ENCODE data around the gene LPP. TPM values are rescaled to one million over a fixed set of nuclear protein-coding genes. Genes with fewer than 3 reads are reported as not detected.

The LPP gene
- total RNA-seq, 1 experiment from 2014 or later: 54.0 TPM

- Histone ChIP-seq H3K27me3 (ENCODE audit: insufficient read depth, low read length) (no peaks in the 10 kb centered on the region), H3K4me2 (ENCODE audit: low read length) (no peak overlapping the region), H3K79me2 (ENCODE audit: insufficient read depth, low read length) (no peaks in the 10 kb centered on the region), H3K27ac (ENCODE audit: low read depth, low read length) (no peak overlapping the region), H3K9me2 (ENCODE audit: insufficient read depth) (0 out of 2 replicates have a peak, but pooled peaks cover 5% of the 10 kb centered on the region), H3K4me1 (ENCODE audit: control insufficient read depth in 1 of 2, insufficient read depth in 2 of 2, low read length in 2 of 2) (no peaks in the 10 kb centered on the region), H3K36me3 (ENCODE audit: control insufficient read depth in 1 of 2, insufficient read depth in 2 of 2, low read length in 2 of 2) (no peaks in the 10 kb centered on the region), H3K9ac (ENCODE audit: low read length) (no peak overlapping the region), H3K4me3 (replicated peaks in 1 of 2; ENCODE audit: low read depth in 1 of 2, low read length in 2 of 2) (no peak overlapping the region), H3K9me3 (ENCODE audit: control insufficient read depth in 1 of 2, insufficient read depth in 1 of 2, low read depth in 1 of 2, low read length in 2 of 2) (no peaks in the 10 kb centered on the region), H4K20me1 (ENCODE audit: insufficient read depth) (no peaks in the 10 kb centered on the region), H2AFZ (ENCODE audit: low read depth, low read length, poor library complexity, severe bottlenecking) (no peak overlapping the region)
- TF ChIP-seq EZH2 (IDR thresholded peaks at IDR 0.05) (no peak), REST (IDR thresholded peaks at IDR 0.05; ENCODE audit: low read depth) (no peak), TCF7L2 (IDR thresholded peaks at IDR 0.05; ENCODE audit: borderline replicate concordance, extremely low read depth, insufficient read depth, insufficient read length) (no peak), SRF (IDR thresholded peaks at IDR 0.05; ENCODE audit: low read depth) (no peak), ZBTB33 (IDR thresholded peaks at IDR 0.05; ENCODE audit: extremely low read depth, insufficient replicate concordance, low read length) (no peak), YY1 (IDR thresholded peaks at IDR 0.05; ENCODE audit: extremely low read depth, insufficient replicate concordance, low read depth, low read length) (no peak), CBX3 (IDR thresholded peaks at IDR 0.05; ENCODE audit: low read depth) (no peak), EGR1 (IDR thresholded peaks at IDR 0.05; ENCODE audit: low read depth) (no peak), JUND (IDR thresholded peaks at IDR 0.05) (no peak), EZH2phosphoT487 (IDR thresholded peaks at IDR 0.05; ENCODE audit: borderline replicate concordance) (no peak), FOSL1 (IDR thresholded peaks at IDR 0.05; ENCODE audit: low read depth) (no peak), CTCF (IDR thresholded peaks at IDR 0.05 in 2 of 3, conservative IDR thresholded peaks at IDR 0.05 in 1 of 3; ENCODE audit: borderline replicate concordance in 1 of 3, insufficient read depth in 1 of 3, low read depth in 2 of 3, low read length in 2 of 3) (no peak), SP1 (IDR thresholded peaks at IDR 0.05; ENCODE audit: low read depth) (no peak), SIN3A (IDR thresholded peaks at IDR 0.05; ENCODE audit: low read depth) (no peak)
- RAD21 ChIA-PET (ENCODE audit: low non-redundant PET in 1 of 2, low total read pairs in 2 of 2, uncharacterized antibody in 2 of 2, unreplicated experiment in 2 of 2): no interaction called here
- POLR2A ChIA-PET: interaction anchor here (0.6 to 0.7 kb wide), 3 partner anchors 16 to 544 kb away, joined by 3 to 7 read pairs (median 5); no protein-coding TSS in a partner anchor
- no TSS peak for BruUV-seq (replicated peaks)
- intact Hi-C loops (cut with micrococcal nuclease): no loop called here
- no peak for DNase-seq (ENCODE audit: low read depth, low spot score)
- ATAC-seq: no peak
- CTCF ChIA-PET: no interaction called here
These were observed 526.6 kb downstream of the LPP start for GRCh38 chr3:188680605-188681004.
